Hepatocyte (in vitro differentiated cells): ENCODE results near the gene FBL. TPM values are rescaled to one million over a fixed set of nuclear protein-coding genes. Genes with fewer than 3 reads are reported as not detected.

Experiments
- DNase-seq: peaks from one replicate; pipeline ENCODE4 v3.0.0-alpha.2; 2016; ENCODE audit warnings: low spot score
- H2AFZ ChIP-seq: fragments of 200-600 bp; sonication (generic); 2 replicates; pipeline ENCODE4 v1.6.0; 2016; ENCODE audit warnings: antibody characterized with exemption, mild to moderate bottlenecking
- H3K27ac ChIP-seq: fragments of 200-600 bp; sonication (generic); 2 replicates; pipeline ENCODE4 v1.5.1; 2016; ENCODE audit warnings: mild to moderate bottlenecking
- H3K27me3 ChIP-seq: fragments of 200-600 bp; sonication (generic); 2 replicates; pipeline ENCODE4 v1.6.1; 2016
- H3K36me3 ChIP-seq: fragments of 200-600 bp; sonication (generic); replicated peaks from 2 replicates; pipeline ENCODE4 v1.5.1; 2016; ENCODE audit warnings: low read depth; ENCODE audit not compliant: insufficient read depth
- H3K4me1 ChIP-seq: fragments of 200-600 bp; sonication (generic); 2 replicates; pipeline ENCODE4 v1.5.1; 2016; ENCODE audit warnings: mild to moderate bottlenecking, moderate library complexity; ENCODE audit not compliant: insufficient read depth
- H3K4me2 ChIP-seq: fragments of 200-600 bp; sonication (generic); 2 replicates; pipeline ENCODE4 v1.6.0; 2016
- H3K4me3 ChIP-seq: fragments of 200-600 bp; sonication (generic); 2 replicates; pipeline ENCODE4 v1.5.1; 2016; ENCODE audit warnings: mild to moderate bottlenecking
- H3K79me2 ChIP-seq: fragments of 200-600 bp; sonication (generic); 2 replicates; pipeline ENCODE4 v1.6.0; 2017; ENCODE audit warnings: mild to moderate bottlenecking
- H3K9me2 ChIP-seq: fragments of 200-600 bp; sonication (generic); replicated peaks from 2 replicates; pipeline ENCODE4 v1.6.0; 2017; ENCODE audit warnings: mild to moderate bottlenecking; ENCODE audit not compliant: insufficient read depth
- H3K9me3 ChIP-seq: fragments of 200-600 bp; sonication (generic); 2 replicates; pipeline ENCODE4 v1.5.1; 2016; ENCODE audit warnings: low read depth, mild to moderate bottlenecking
- H4K20me1 ChIP-seq: fragments of 200-600 bp; sonication (generic); 2 replicates; pipeline ENCODE4 v1.6.0; 2016; ENCODE audit warnings: mild to moderate bottlenecking; ENCODE audit not compliant: insufficient read depth, poor library complexity, severe bottlenecking
- CTCF ChIP-seq: fragments of 200-600 bp; sonication (generic); IDR thresholded peaks from 2 replicates; pipeline ENCODE4 v1.5.1; 2016; ENCODE audit warnings: antibody characterized with exemption, mild to moderate bottlenecking; ENCODE audit not compliant: poor library complexity
- EZH2 ChIP-seq: fragments of 200-600 bp; sonication (generic); IDR thresholded peaks from 2 replicates; pipeline ENCODE4 v1.6.1; 2016; ENCODE audit warnings: antibody characterized with exemption, mild to moderate bottlenecking, borderline replicate concordance
- EZH2phosphoT487 ChIP-seq: fragments of 200-600 bp; sonication (generic); IDR thresholded peaks from one replicate; pipeline ENCODE4 v1.6.1; 2018; ENCODE audit warnings: antibody characterized with exemption, mild to moderate bottlenecking, low read depth, moderate library complexity; ENCODE audit not compliant: unreplicated experiment, severe bottlenecking
- WGBS: methylation state at CpG from one replicate; pipeline ENCODE4 v1.1.6; 2016; ENCODE audit warnings: low lambda C conversion rate; ENCODE audit errors: missing lambda C conversion rate; 5-methylcytosine and 5-hydroxymethylcytosine counted together
- polyA plus RNA-seq: library from polyadenylated mRNA; unstranded; fragments of >200 nt; fragmentation: Nextera tagmentation; extraction: Ambion mirVana; gene quantifications from 2 replicates; pipeline ENCODE4 v1.2.1, GENCODE V29; 2016
- total RNA-seq: library from RNA; depleted of rRNA; stranded (reverse); fragments of >200 nt; gene quantifications from 2 replicates; pipeline ENCODE4 v1.2.3, GENCODE V29; 2014

FBL gene
- total and polyA plus RNA-seq, 2 experiments from 2014 or later = 69.6 to 104 TPM

- H3K27ac ChIP-seq = no peak overlapping the region
These were observed 18.0 kb downstream of the FBL start for GRCh38 chr19:39828015-39828653.

GRCh38 chr19:39827216-39827615 is 19.0 kb downstream of the FBL start:
- Histone ChIP-seq H3K4me1 (peaks cover 1% of the 10 kb centered on the region), H3K4me2 (no peak overlapping the region), H3K79me2 (peaks cover 26% of the 10 kb centered on the region), H3K27me3 (no peaks in the 10 kb centered on the region), H3K9me3 (no peaks in the 10 kb centered on the region), H3K27ac (no peak overlapping the region), H4K20me1 (peaks cover 10% of the 10 kb centered on the region), H3K36me3 (no peaks in the 10 kb centered on the region), H3K4me3 (no peak overlapping the region), H3K9me2 (no peaks in the 10 kb centered on the region), H2AFZ (no peak overlapping the region)
- 100% methylated on average over 9 of the region's 13 CpGs for WGBS
- no peak for DNase-seq
- TF ChIP-seq EZH2 = no peak
- TF ChIP-seq EZH2phosphoT487 = no peak
- no peak for TF ChIP-seq CTCF

More at GRCh38 chr19:39828015-39828653, 18.0 kb downstream of the FBL start:
- no peak for DNase-seq
- no peaks in the 10 kb centered on the region for H3K27me3 ChIP-seq
- no peaks in the 10 kb centered on the region for H3K36me3 ChIP-seq
- H3K79me2 ChIP-seq = peaks cover 36% of the 10 kb centered on the region
- TF ChIP-seq CTCF (no peak), EZH2 (no peak), EZH2phosphoT487 (no peak)
- peaks cover 7% of the 10 kb centered on the region for H3K4me1 ChIP-seq
- peaks cover 12% of the 10 kb centered on the region for H4K20me1 ChIP-seq
- no peaks in the 10 kb centered on the region for H3K9me2 ChIP-seq
- H3K4me2 ChIP-seq = no peak overlapping the region
- 98% methylated on average over 21 of the region's 26 CpGs for WGBS
- no peak overlapping the region for H2AFZ ChIP-seq
- H3K9me3 ChIP-seq = no peaks in the 10 kb centered on the region
- no peak overlapping the region for H3K4me3 ChIP-seq

- no peaks in the 10 kb centered on the region for H3K36me3 ChIP-seq
- no peaks in the 10 kb centered on the region for H3K4me1 ChIP-seq
- H3K27me3 ChIP-seq = no peaks in the 10 kb centered on the region
- H3K9me3 ChIP-seq = no peaks in the 10 kb centered on the region
- peaks cover 2% of the 10 kb centered on the region for H4K20me1 ChIP-seq
- no peak for TF ChIP-seq EZH2
- no peak for TF ChIP-seq CTCF
- no peak for TF ChIP-seq EZH2phosphoT487
- no peak overlapping the region for H3K4me2 ChIP-seq
- peaks cover 18% of the 10 kb centered on the region for H3K79me2 ChIP-seq
- 96% methylated on average over 20 of the region's 35 CpGs for WGBS
- DNase-seq = no peak
- no peak overlapping the region for H3K27ac ChIP-seq
- H3K9me2 ChIP-seq = no peaks in the 10 kb centered on the region
- H2AFZ ChIP-seq = no peak overlapping the region
- H3K4me3 ChIP-seq = no peak overlapping the region
These were observed 19.8 kb downstream of the FBL start for GRCh38 chr19:39826311-39826945.
